SK-N-SH (cell line): Measurements from ENCODE around the gene EPB41L4B. TPM values are rescaled to one million over a fixed set of nuclear protein-coding genes. Genes with fewer than 3 reads are reported as not detected.

ENCODE experiments used
- CTCF ChIA-PET: fragments of 300-600, 350-600 bp; formaldehyde crosslinking; extraction: SDS; loops from one replicate; lab custom pipeline; 2021; lab: Yijun Ruan, JAX
- POLR2A ChIA-PET: fragments of 350-600 bp; sonication (Branson Sonifier 250); formaldehyde crosslinking; extraction: SDS; loops from one replicate; lab custom pipeline; 2020; ENCODE audit warnings: antibody characterized with exemption, inconsistent platforms; lab: Yijun Ruan, JAX
- DNase-seq: peaks from one replicate; pipeline ENCODE4 v3.0.0; 2012
- H2AFZ ChIP-seq: fragments of 200-600 bp; sonication (generic); 2 replicates; pipeline ENCODE4 v1.8.1; 2016; ENCODE audit warnings: antibody characterized with exemption, mild to moderate bottlenecking, low read depth
- H3F3A ChIP-seq: fragments of 200-600 bp; sonication (generic); replicated peaks from 2 replicates; pipeline ENCODE3; 2016; ENCODE audit warnings: antibody characterized with exemption, mild to moderate bottlenecking; ENCODE audit not compliant: insufficient read depth
- H3K27ac ChIP-seq, 2 experiments: fragments of 200-500 bp in 1 of 2; fragments of 200-600 bp in 1 of 2; sonication (Bioruptor generic) in 1 of 2; sonication (generic), shearing (Covaris generic) in 1 of 2; 2 replicates each; pipeline versions ENCODE4 v1.5.1 to v1.6.1; 2014 to 2016; ENCODE audit warnings: low read depth in 2 of 2, inconsistent platforms in 1 of 2, low read length in 1 of 2, mild to moderate bottlenecking in 1 of 2, mixed read lengths in 1 of 2
- H3K27me3 ChIP-seq: fragments of 200-600 bp; sonication (generic), shearing (Covaris generic); 2 replicates; pipeline ENCODE4 v1.6.1; 2016; ENCODE audit warnings: mixed run types; ENCODE audit not compliant: insufficient read depth
- H3K36me3 ChIP-seq, 2 experiments: fragments of 200-500 bp in 1 of 2; fragments of 200-600 bp in 1 of 2; sonication (Bioruptor generic) in 1 of 2; sonication (generic) in 1 of 2; replicated peaks in 1 of 2; 2 replicates each; pipeline versions ENCODE3 to v1.5.1; 2014 to 2016; ENCODE audit warnings: low read length in 1 of 2, mild to moderate bottlenecking in 1 of 2; ENCODE audit not compliant: insufficient read depth in 2 of 2, control insufficient read depth in 1 of 2
- H3K4me1 ChIP-seq, 2 experiments: fragments of 200-500 bp in 1 of 2; fragments of 200-600 bp in 1 of 2; sonication (Bioruptor generic) in 1 of 2; sonication (generic), shearing (Covaris generic) in 1 of 2; 2 replicates each; pipeline versions ENCODE4 v1.5.1 to v1.6.1; 2014 to 2016; ENCODE audit warnings: low read depth in 1 of 2, low read length in 1 of 2, mixed run types in 1 of 2; ENCODE audit not compliant: insufficient read depth in 2 of 2, control insufficient read depth in 1 of 2
- H3K4me2 ChIP-seq: fragments of 200-600 bp; sonication (generic), shearing (Covaris generic); 2 replicates; pipeline ENCODE4 v1.6.1; 2017; ENCODE audit warnings: mixed run types
- H3K4me3 ChIP-seq, 2 experiments: fragments of 200-500 bp in 1 of 2; fragments of 200-600 bp in 1 of 2; sonication (Bioruptor generic) in 1 of 2; sonication (generic), shearing (Covaris generic) in 1 of 2; 2 replicates each; pipeline versions ENCODE4 v1.5.1 to v1.8.1; 2014 to 2016; ENCODE audit warnings: low read depth in 2 of 2, inconsistent platforms in 1 of 2, low read length in 1 of 2, mild to moderate bottlenecking in 1 of 2, mixed read lengths in 1 of 2, moderate library complexity in 1 of 2
- H3K79me2 ChIP-seq: fragments of 200-600 bp; sonication (generic); 2 replicates; pipeline ENCODE4 v1.8.1; 2017; ENCODE audit warnings: mild to moderate bottlenecking; ENCODE audit not compliant: insufficient read depth
- H3K9ac ChIP-seq: fragments of 200-600 bp; sonication (generic); 2 replicates; pipeline ENCODE4 v1.6.1; 2017; ENCODE audit warnings: mixed run types
- H3K9me2 ChIP-seq: fragments of 200-600 bp; sonication (generic); 2 replicates; pipeline ENCODE4 v1.6.1; 2017; ENCODE audit warnings: mixed run types
- H3K9me3 ChIP-seq: fragments of 200-600 bp; sonication (generic); 2 replicates; pipeline ENCODE4 v1.6.1; 2017; ENCODE audit warnings: mixed run types, mild to moderate bottlenecking, moderate library complexity
- H4K20me1 ChIP-seq: fragments of 200-600 bp; sonication (generic); 2 replicates; pipeline ENCODE4 v1.6.1; 2017; ENCODE audit warnings: mild to moderate bottlenecking, mixed run types; ENCODE audit not compliant: insufficient read depth
- ELF1 ChIP-seq: IDR thresholded peaks from 2 replicates; pipeline ENCODE4 v1.4.0; 2012
- EP300 ChIP-seq, 2 experiments: IDR thresholded peaks; 2 replicates each; pipeline versions ENCODE4 v1.4.0 to v1.6.1; 2012; ENCODE audit warnings: borderline replicate concordance in 1 of 2, low read depth in 1 of 2, low read length in 1 of 2
- FOXM1 ChIP-seq: IDR thresholded peaks from 2 replicates; pipeline ENCODE4 v1.4.0; 2012; ENCODE audit warnings: low read depth, mild to moderate bottlenecking
- MXI1 ChIP-seq: IDR thresholded peaks from 2 replicates; pipeline ENCODE4 v1.6.1; 2012; ENCODE audit warnings: mild to moderate bottlenecking, low read depth, low read length, improper control_type of control experiment
- NFIC ChIP-seq: IDR thresholded peaks from 2 replicates; pipeline ENCODE4 v1.4.0; 2012; ENCODE audit warnings: borderline replicate concordance
- NRF1 ChIP-seq: IDR thresholded peaks from 2 replicates; pipeline ENCODE4 v1.6.1; 2012; ENCODE audit warnings: low read depth, mild to moderate bottlenecking, low read length
- RAD21 ChIP-seq: IDR thresholded peaks from 2 replicates; pipeline ENCODE4 v1.6.1; 2012; ENCODE audit warnings: mild to moderate bottlenecking, low read length
- RCOR1 ChIP-seq: fragments of 150-350 bp; IDR thresholded peaks from 2 replicates; pipeline ENCODE4 v1.6.1; 2017; ENCODE audit warnings: antibody characterized with exemption, low read length
- RFX5 ChIP-seq: IDR thresholded peaks from 2 replicates; pipeline ENCODE4 v1.6.1; 2012; ENCODE audit warnings: mild to moderate bottlenecking, improper control_type of control experiment, low read length
- SIN3A ChIP-seq: IDR thresholded peaks from 2 replicates; pipeline ENCODE4 v1.6.1; 2012; ENCODE audit warnings: low read depth, mild to moderate bottlenecking, low read length, moderate library complexity, borderline replicate concordance
- SMC3 ChIP-seq: IDR thresholded peaks from 2 replicates; pipeline ENCODE4 v1.6.1; 2012; ENCODE audit warnings: low read depth, low read length, improper control_type of control experiment
- TAF1 ChIP-seq: IDR thresholded peaks from 2 replicates; pipeline ENCODE4 v1.6.1; 2012; ENCODE audit warnings: low read depth, mild to moderate bottlenecking, low read length, moderate library complexity, borderline replicate concordance
- TCF12 ChIP-seq: IDR thresholded peaks from 2 replicates; pipeline ENCODE4 v1.4.0; 2012
- YY1 ChIP-seq: IDR thresholded peaks from 2 replicates; pipeline ENCODE4 v1.4.0; 2012; ENCODE audit warnings: low read depth, mild to moderate bottlenecking
- WGBS: methylation state at CpG from one replicate; pipeline ENCODE4 v1.1.6; 2017; ENCODE audit warnings: low lambda C conversion rate; 5-methylcytosine and 5-hydroxymethylcytosine counted together
- polyA plus RNA-seq, 3 experiments: library from polyadenylated mRNA; depleted of rRNA; stranded (reverse); fragments of >200 nt; gene quantifications; 2 replicates each; pipeline ENCODE4 v1.2.3, GENCODE V29; 2012
- TF ChIP-seq, protein P1 (sequence below): fragments of 200-600 bp; sonication (generic); IDR thresholded peaks from 2 replicates; pipeline ENCODE4 v1.6.1; 2017; ENCODE audit warnings: antibody characterized with exemption, mild to moderate bottlenecking, moderate library complexity
- TF ChIP-seq, protein P2 (sequence below): fragments of 150-350 bp; IDR thresholded peaks from 2 replicates; pipeline ENCODE4 v1.6.1; 2017; ENCODE audit warnings: antibody characterized with exemption, low read length, low read depth, borderline replicate concordance
- TF ChIP-seq, protein P3 (sequence below): IDR thresholded peaks from 2 replicates; pipeline ENCODE4; 2012

The EPB41L4B gene
- polyA plus RNA-seq, 1 of the 3 experiments (the other 2 are of a cell fraction) = 0.59 TPM

- CTCF ChIA-PET = no interaction called here
- no peaks in the 10 kb centered on the region; a peak in 1 of 4 replicates for H3K4me1 ChIP-seq
- H4K20me1 ChIP-seq = no peaks in the 10 kb centered on the region
- no peaks in the 10 kb centered on the region for H3K36me3 ChIP-seq
- H2AFZ ChIP-seq = no peak overlapping the region
- no peaks in the 10 kb centered on the region for H3K79me2 ChIP-seq
- TF ChIP-seq MXI1 = no peak
- no peak for TF ChIP-seq YY1
- TF ChIP-seq TAF1 = no peak
- TF ChIP-seq, protein P1, sequence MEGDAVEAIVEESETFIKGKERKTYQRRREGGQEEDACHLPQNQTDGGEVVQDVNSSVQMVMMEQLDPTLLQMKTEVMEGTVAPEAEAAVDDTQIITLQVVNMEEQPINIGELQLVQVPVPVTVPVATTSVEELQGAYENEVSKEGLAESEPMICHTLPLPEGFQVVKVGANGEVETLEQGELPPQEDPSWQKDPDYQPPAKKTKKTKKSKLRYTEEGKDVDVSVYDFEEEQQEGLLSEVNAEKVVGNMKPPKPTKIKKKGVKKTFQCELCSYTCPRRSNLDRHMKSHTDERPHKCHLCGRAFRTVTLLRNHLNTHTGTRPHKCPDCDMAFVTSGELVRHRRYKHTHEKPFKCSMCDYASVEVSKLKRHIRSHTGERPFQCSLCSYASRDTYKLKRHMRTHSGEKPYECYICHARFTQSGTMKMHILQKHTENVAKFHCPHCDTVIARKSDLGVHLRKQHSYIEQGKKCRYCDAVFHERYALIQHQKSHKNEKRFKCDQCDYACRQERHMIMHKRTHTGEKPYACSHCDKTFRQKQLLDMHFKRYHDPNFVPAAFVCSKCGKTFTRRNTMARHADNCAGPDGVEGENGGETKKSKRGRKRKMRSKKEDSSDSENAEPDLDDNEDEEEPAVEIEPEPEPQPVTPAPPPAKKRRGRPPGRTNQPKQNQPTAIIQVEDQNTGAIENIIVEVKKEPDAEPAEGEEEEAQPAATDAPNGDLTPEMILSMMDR = no peak
- TF ChIP-seq RFX5 = no peak
- no peak for TF ChIP-seq RCOR1
- TF ChIP-seq, protein P2, sequence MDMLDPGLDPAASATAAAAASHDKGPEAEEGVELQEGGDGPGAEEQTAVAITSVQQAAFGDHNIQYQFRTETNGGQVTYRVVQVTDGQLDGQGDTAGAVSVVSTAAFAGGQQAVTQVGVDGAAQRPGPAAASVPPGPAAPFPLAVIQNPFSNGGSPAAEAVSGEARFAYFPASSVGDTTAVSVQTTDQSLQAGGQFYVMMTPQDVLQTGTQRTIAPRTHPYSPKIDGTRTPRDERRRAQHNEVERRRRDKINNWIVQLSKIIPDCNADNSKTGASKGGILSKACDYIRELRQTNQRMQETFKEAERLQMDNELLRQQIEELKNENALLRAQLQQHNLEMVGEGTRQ = no peak
- no peak for TF ChIP-seq EP300 (IDR thresholded peaks at IDR 0.05; ENCODE audit: borderline replicate concordance in 1 of 2, low read depth in 1 of 2, low read length in 1 of 2)
- no peak for TF ChIP-seq TCF12
- no peak for TF ChIP-seq ELF1
- TF ChIP-seq, protein P3, sequence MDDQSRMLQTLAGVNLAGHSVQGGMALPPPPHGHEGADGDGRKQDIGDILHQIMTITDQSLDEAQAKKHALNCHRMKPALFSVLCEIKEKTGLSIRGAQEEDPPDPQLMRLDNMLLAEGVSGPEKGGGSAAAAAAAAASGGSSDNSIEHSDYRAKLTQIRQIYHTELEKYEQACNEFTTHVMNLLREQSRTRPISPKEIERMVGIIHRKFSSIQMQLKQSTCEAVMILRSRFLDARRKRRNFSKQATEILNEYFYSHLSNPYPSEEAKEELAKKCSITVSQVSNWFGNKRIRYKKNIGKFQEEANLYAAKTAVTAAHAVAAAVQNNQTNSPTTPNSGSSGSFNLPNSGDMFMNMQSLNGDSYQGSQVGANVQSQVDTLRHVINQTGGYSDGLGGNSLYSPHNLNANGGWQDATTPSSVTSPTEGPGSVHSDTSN = no peak
- no peak for TF ChIP-seq SIN3A
- no peak overlapping the region for H3K4me3 ChIP-seq
- H3F3A ChIP-seq = no peaks in the 10 kb centered on the region
- H3K27ac ChIP-seq = no peak overlapping the region
- H3K9me2 ChIP-seq = no peaks in the 10 kb centered on the region
- no peaks in the 10 kb centered on the region for H3K9me3 ChIP-seq
- H3K4me2 ChIP-seq = no peak overlapping the region
- 79% methylated on average over 2 of the region's 2 CpGs for WGBS
- DNase-seq = no peak
- POLR2A ChIA-PET = no interaction called here
- H3K27me3 ChIP-seq = no peaks in the 10 kb centered on the region; the same call in 1 of the 2 replicates
- H3K9ac ChIP-seq = no peak overlapping the region
Observed at GRCh38 chr9:109301012-109301411, 19.8 kb downstream of the EPB41L4B start.

DNA sequence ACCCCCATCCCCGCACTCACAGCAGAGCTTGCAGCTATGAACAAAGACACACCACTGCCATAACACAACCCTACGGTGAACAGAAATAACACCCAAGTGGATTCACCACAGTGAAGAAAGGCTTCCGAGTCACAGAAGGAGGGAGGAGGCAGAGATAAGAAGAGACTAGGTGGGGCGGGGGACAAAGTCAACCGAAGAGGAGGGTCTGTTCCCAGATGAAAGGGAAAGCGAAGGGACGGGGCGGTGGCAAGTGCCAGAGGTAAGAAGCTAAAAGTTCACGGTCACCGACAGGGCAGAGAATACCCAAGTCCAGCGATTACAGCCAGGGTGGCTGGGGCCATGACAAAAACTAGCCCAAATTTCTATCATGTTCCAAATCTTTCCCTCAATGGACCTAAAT, 21.0 kb downstream of the EPB41L4B start:
- 90% methylated on average over 11 of the region's 11 CpGs for WGBS
- H2AFZ ChIP-seq = no peak overlapping the region
- no peaks in the 10 kb centered on the region for H3K9me3 ChIP-seq
- H3K9ac ChIP-seq = no peak overlapping the region
- no peaks in the 10 kb centered on the region; a peak in 1 of 4 replicates for H3K4me1 ChIP-seq
- no peaks in the 10 kb centered on the region for H3F3A ChIP-seq
- H3K27ac ChIP-seq = no peak overlapping the region
- H3K27me3 ChIP-seq = no peaks in the 10 kb centered on the region; the same call in 1 of the 2 replicates
- H3K79me2 ChIP-seq = no peaks in the 10 kb centered on the region
- no peak for DNase-seq
- H4K20me1 ChIP-seq = no peaks in the 10 kb centered on the region
- POLR2A ChIA-PET = no interaction called here
- no peak overlapping the region for H3K4me2 ChIP-seq
- no peaks in the 10 kb centered on the region for H3K9me2 ChIP-seq
- CTCF ChIA-PET = no interaction called here
- no peaks in the 10 kb centered on the region for H3K36me3 ChIP-seq
- H3K4me3 ChIP-seq = no peak overlapping the region
- no peak for TF ChIP-seq ELF1
- TF ChIP-seq TCF12 = no peak
- no peak for TF ChIP-seq SMC3
- TF ChIP-seq NRF1 = no peak
- TF ChIP-seq FOXM1 = no peak
- no peak for TF ChIP-seq NFIC
- no peak for TF ChIP-seq RAD21
- TF ChIP-seq, protein P2 = no peak
- TF ChIP-seq, all 33 proteins: peak for 0
